Stimulated activated CD8-positive, alpha-beta memory T cell treated with anti-CD3 and anti-CD28 coated beads, Interleukin-2, amount 100 ng/mL, for 1 hour (primary cell): ENCODE measurements around the gene UGT2B7.
"Not testable (repeated sequence)": the region's sequence is repeated elsewhere in the genome, so short reads cannot be mapped to it uniquely, and the experiment has no call there.

ENCODE experiments used
- DNase-seq, 2 donors: peaks; one replicate each; pipeline ENCODE4 v3.0.0-alpha.2; 2020; ENCODE audit warnings: low read depth in 2 of 2

Gene UGT2B7

DNA sequence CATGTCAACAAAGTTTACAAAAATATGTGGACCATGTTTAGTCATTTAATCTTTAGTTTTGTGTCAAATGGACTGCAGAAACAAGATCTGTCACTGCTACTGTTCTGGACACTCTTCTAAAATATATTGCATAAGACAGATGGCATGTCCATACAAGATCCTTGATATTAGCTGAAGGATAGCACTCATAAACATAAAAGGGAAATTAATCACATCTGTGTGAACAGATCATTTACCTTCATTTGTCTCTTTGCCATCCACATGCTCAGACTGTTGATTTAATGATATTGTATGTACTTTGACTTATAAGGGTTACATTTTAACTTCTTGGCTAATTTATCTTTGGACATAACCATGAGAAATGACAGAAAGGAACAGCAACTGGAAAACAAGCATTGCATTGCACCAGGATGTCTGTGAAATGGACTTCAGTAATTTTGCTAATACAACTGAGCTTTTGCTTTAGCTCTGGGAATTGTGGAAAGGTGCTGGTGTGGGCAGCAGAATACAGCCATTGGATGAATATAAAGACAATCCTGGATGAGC is at the start of gene UGT2B7:
TSS of gene UGT2B7 (plus strand) at position 364 of the 546 bp plus-strand sequence. CDS start at position 411, 47 bp downstream.
- no peak for DNase-seq

DNA sequence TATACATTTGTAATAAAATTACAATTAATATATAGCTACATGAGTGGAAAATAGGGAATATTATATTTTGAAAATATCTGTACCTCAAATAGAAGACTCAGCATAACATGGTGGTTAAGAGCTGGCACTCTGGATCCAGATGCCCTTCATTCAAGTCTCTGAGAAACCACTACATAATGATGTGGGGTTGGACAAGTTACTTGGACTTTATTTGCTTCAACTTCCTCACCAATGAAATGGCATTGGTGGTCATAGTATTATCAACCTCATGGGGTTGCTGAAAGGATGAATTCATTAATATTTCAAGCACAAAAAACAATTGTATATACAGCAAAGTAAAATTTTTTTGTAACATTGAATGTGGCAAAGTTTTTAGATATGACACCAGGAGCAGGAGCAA is 46.4 kb upstream of the UGT2B7 start:
- DNase-seq = no peak

DNA sequence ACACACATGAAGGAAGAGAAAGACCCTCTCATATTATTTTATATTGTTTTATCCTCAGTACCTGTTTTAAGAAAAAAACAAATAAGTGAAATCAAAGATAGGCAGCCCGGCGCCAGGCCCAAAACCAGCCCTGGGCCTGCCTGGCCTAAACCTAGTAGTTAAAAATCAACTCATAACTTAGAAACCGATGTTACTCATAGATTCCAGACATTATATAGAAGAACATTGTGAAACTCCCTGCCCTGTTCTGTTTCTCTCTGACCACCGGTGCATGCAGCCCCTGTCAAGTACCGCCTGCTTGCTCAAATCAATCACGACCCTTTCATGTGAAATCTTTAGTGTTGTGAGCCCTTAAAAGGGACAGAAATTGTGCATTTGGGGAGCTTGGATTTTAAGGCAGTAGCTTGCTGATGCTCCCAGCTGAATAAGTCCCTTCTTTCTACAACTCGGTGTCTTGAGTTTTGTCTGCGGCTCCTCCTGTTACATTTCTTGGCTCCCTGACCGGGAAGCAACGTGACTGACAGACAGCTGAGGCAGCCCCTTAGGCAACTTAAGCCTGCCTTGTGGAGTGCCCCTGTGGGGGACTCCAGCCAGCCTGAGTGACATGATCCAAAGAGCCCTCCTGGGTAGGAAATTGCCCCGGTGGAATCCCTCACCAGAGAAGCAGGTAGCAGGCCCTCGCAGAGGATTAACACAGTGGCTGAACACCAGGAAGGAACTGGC is 45.3 kb upstream of the UGT2B7 start:
- DNase-seq = not testable (repeated sequence)

DNA sequence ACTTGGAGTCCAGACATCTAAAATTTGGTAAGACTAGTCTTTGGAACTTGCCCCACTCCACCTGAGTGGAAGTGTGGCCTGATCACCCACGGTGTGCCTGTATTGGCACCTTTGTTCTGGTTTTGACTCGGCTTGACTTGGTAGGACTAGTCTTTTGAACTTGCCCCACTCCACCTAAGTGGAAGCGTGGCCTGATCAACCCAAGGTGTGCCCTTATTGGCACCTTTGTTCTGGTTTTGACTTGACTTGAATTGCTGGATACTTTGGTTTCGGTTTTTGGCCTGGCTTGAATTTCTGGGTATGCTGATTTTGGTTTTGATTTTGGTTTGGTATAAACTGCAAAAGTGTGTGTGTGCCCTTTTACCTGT is 44.7 kb upstream of the UGT2B7 start:
- DNase-seq = no peak

DNA sequence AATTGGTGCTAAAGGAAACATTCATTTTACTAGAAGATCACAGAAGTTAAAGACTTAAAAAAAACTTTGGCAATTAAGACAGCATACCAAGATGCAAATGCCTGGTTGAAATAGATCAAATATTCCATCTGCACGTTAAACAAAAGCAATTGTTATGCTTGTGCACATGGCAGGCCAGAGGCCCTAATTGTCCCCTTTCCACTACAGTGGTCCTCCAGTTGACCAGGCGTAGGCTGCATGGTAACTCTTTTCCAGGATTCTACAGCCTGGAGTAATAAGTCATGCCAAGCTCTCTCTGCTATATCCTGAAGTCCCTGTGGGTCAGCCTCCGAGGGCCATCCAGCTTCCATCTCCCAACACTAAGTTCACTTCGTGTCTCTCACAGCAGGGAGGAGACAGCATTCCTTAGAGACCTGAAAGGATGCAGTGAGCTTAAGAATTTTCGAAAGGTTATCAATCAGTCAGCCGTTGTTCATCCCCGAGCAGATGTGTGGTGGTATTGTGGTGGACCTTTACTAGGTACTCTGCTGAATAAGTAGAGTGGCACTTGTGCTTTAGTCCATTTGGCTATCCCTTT is 42.9 kb upstream of the UGT2B7 start:
- DNase-seq = not testable (repeated sequence)

DNA sequence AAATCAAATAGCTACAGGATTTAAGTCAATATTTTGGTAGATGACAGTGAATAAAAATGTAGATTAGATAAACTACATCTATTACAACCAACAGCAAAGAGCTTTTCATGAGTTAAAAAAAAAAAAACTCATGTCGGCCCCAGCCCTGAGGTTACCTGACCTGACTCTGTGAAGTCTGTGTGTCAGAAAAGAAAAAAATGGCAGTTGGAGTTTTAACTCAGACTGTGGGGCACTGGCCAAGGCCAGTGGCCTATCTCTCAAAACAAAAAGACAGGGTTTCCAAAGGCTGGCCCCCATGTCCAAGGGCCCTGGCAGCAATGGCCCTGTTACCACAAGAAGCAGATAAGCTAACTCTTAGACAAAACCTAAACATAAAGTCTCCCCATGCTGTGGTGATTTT is 42.2 kb upstream of the UGT2B7 start:
- not testable (repeated sequence) for DNase-seq

DNA sequence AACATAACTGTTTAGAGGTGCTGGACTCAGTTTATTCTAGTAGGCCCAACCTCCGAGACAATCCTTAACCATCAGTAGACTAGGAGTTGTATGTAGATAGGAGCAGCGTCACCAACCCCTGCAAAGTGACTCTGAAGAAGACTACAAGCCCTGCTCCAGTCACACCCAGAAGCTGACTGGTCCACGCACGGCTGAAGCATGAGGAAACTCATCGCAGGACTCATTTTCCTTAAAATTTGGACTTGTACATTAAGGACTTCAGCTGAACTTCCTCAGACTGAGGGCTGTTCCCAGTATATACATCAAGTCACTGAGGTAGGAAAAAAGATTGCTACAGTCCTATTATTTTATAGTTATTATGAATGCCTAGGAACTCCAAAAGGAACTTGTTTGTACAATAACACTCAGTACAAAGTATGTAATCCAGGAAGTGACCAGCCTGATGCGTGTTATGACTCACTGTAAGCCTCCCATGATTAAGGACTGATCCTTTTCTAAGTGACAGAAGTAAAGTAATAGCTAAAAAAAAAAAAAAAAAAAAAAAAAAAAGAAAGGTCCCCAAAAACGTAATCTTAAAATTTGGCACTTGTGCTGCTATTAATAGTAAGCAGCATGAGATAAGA is 41.6 kb upstream of the UGT2B7 start:
- DNase-seq = no peak

DNA sequence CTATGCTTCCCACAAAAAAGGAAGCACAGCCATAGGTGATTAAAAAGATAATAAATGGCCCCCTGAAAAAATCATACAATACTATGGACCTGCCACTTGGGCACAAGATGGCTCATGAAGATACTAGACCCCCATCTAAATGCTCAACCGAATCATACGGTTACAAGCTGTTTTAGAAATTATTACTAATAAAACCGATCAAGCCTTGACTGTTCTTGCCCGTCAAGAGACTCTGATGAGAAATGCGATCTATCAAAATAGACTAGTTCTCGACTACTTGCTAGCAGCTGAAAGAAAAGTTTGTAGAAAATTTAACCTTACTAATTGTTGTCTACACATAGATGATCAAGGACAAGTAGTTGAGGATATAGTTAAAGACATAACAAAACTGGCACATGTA is 40.1 kb upstream of the UGT2B7 start:
- no peak for DNase-seq

DNA sequence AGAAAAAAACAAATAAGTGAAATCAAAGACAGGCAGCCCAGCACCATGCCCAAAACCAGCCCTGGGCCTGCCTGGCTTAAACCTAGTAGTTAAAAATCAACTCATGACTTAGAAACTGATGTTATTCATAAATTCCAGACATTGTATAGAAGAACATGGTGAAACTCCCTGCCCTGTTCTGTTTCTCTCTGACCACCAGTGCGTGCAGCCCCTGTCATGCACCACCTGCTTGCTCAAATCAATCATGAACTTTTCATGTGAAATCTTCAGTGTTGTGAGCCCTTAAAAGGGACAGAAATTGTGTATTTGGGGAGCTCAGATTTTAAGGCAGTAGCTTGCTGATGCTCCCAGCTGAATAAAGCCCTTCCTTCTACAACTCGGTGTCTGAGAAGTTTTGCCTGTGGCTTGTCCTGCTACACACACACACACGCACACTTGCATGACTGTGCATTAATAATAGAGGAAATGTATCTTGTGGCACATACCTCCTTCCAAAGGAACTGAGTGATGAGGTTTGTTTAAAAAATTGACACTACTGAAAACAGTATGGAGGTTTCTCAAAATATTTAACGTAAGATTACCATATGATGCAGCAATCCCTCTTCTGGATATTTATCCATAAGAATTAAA is 39.2 kb upstream of the UGT2B7 start:
- DNase-seq = no peak

DNA sequence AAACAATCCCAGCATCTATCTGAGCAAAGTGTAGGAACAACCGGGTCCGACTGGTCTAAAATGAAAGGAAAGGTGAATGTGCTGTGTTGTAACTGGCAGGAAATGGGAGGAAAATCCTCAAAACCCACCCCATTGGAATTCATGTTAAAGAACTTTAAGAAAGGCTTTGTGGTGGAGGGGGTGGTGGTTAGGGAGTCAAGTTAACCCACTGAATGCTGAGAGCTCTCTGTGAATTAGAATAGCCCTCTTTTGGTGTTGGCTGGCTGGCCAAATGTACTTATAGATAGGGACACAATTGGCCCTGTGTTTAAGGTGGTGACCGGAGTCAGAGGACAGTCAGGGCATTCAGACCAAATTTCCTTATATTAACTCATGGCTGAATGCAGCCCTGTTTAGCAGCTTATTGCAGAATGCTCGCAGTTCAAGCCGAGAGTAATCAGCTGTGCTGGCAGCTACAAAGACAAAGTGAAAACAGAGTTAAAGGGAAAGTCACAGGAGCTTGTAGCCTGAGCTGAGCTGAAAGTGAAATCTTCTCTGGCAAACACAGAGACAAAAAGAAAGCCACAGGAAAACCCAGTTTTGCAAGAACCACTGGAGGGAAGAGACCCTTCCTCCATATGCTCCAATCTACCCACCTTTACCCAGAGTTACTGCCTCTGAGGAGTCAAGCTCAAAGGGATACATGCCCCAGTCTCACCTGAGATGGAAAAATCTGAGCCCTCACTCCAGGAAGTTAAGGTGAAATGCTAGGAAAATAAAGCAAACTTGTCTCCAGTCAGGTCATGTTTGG is 38.5 kb upstream of the UGT2B7 start:
- no peak for DNase-seq

DNA sequence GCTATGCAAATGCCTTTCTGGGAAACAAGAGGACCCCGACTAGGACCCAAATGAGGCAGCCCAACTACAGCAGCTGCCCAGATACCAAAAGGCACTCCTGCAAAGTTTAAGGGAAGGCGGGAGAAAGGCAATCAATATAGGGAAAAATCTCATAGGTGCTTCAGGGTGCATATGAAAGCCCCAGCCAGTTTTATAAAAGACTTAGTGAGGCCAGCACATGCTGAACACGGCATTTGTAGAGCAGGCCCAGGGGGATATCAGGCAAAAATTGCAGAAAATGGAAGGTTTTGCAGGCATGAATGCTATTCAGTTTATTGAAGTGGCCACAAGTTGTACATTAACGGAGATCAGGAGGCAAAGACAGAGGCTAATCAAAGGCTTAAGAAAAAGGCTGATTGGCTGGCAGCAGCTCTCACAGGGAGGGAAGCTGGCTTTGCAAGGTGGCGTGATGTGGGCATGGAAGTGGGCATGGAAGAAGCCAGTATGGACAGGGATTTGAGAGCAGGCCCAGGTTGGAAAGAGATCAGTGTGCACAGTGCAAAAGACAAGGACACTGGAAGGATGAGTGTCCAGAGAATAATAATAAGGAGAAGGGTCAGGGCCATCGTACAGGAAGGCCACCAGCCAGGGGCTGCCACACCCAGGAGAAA is 37.7 kb upstream of the UGT2B7 start:
- DNase-seq = no peak

DNA sequence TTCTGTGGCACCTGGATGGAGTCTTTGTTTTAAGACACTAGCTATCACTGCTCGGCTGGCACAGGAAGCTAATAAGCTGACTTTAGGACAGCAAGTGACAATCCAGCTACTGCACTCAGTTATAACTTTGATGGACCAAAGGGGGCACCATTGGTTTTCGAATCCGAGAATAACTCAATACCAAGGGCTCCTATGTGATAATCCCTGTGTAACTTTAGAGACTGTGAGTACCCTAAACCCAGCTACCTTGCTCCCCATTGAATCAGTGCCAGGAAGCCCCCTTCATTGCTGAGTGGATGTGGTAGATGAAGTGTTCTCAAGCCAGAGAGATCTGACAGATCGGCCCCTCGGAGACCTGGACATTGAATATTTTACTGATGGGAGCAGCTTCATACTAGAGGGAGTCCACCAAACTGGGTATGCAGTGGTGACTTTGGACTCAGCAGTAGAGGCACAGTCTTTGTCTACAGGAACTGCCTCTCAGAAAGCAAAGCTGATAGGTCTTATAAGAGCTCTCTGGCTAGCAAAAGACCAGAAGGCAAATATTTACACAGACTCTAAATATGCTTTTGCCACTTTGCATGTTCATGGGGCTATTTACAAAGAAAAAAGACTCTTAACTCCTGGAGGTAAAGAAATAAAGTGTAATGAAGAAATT is 35.5 kb upstream of the UGT2B7 start:
- no peak for DNase-seq

DNA sequence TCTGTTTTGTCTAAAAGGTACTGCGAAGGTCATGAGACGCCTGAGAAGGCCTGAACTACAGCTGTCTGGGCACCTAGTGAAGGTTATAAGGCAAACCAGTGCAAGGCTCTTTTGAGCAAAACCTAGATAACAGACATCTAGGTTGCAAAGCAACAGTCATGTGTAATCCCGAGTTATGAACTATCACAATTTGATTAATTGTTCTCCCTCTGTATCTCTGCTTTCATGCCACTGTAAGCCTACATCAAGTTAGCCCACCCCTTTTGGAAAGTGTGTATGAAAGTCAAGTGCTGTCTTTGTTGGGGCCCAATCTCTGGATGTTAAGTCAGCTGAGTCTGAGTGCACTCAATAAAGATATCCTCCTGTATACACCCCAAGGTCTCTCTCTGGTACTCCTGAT is 31.9 kb upstream of the UGT2B7 start:
- DNase-seq = no peak

DNA sequence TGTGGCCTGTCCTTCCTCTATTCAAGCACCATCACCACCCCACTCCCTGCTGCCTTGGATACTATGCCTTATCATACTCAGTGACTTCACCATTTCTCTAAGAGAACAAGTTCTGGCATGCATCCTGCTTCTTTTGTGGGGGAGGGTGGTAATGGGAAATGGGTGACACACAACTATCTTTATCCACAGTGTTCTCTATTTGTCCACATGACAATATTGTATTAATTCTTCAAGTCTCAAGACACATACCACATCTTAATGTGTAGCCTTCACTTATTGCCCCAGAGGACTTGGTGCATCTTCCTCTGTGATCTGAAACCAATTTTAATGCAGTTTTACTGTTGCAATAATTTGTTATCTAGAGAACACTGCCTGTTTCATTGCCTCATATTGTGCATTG is 29.3 kb upstream of the UGT2B7 start:
- DNase-seq = no peak

DNA sequence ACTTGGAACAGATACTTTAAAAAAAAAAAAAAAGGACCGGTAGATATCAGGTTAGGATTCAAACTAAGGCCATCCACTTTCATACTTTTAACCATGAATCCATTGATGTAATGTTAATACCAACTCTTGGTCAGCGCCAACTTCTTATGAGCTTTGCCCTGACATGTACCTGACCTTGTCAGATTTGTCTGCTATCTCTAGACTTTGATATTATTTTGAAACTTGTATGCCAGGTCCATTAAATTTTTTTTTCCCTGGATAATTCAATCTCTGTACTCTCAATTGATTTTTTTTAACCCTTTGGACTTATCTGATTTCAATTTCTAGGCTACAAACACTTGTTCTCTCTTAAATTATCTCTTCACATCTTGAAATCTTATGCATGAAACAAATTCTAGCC is 27.2 kb upstream of the UGT2B7 start:
- DNase-seq = no peak

DNA sequence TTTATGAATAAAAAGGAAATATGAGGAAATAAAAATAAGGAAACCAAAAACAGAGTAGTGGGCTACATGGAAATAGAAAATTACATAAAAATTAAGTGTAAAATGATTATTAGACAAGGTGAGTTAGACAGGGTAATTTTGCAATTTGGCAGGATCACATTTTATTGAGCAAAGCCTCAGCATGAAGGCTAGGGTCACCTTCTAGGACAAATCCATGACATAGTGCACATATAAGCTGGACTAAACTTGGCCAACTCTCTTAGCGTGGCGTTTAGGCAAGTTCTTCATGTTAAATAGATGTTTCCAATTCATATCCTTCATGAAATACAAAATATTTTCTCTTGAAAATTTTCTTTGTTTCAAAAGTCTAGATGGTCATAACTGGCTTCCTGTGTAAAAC is 25.7 kb upstream of the UGT2B7 start:
- DNase-seq = no peak

DNA sequence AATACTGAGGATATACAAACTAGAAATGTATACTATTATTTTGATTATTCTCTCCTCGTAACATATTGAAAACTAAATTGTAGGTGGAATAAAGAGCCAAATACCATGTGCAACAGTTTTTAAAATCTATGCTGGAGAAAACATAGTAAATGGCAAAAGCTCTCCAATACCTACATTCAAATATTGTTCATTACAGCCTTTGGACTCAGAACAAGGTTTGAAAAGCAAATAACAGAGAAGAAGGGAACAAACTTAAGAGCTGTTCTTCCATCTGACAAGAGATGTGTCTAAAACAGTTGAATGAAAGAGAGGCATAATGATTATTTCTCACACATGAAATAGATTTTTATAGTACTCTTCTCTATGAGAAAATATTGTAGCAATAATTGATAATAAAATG is 25.0 kb upstream of the UGT2B7 start:
- no peak for DNase-seq

DNA sequence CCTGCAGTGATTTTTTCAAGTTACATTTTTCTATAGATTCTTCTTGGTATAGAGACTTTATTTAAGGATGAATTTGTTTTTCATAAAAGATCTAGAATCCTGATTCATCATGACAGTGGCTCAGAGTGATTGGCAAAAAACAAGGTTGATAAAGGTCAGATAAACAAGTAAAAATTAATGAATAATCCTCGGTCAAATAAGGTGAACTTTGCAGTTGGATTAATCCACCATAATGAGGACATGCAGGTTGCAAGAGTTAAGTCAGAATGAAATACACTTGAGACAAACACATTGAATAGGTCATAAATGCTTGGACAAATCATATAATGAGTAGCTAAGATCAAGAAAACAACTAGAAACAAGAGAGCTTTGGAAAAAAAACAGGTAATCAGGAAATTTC is 22.9 kb upstream of the UGT2B7 start:
- no peak for DNase-seq

DNA sequence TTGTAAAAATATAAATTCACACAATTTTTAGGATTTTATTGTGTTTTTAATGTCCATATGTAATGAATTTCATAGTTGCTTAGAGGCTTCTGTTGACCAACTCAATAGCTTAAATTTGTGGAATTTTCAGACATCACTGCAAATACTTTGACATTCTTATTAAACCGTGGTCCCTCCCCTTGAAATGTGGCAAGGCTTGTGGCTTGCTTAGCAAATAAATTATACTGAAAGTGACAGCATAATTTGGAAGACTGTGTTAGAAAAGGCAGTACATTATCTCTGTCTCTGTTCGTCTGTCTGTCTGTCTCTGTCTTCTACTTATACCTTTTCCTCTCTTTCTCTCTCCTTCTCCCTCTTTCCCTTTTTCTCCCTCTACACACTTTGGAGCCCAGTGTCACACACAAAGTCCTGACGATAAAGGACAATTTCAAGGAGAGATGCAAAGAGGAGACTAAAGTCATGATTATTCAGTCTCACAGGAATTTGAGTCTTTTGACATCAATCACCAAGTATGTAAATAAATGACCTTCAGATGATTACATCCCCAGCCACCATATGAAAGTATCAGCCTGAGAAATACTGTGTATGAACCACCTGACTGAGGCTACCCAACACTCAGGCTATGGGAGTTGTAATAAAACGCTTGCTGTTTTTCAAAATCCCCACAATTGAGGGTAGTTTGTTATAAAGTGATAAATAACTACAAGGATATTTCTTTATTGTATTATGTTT is 21.0 kb upstream of the UGT2B7 start:
- DNase-seq = no peak

DNA sequence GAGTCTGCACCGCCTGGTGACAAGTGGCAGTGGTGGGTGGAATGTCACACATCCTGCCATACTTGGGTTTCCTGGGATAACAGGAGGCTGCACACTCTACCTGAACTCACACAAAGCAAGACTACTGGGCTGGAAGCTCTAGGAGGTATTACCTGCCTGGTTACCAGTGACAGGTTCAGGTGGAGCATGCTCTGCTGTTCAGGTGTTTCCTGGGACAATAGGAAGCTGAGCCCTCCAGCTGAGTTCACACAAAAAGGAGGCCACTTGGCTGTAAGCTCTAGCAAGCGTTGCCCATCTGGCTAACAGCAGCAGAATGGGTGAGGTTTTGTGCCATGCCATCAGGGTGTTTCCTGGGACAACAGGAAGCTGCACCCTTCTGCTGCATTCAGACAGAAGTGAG is 17.4 kb upstream of the UGT2B7 start:
- no peak for DNase-seq
